ENCODE data around the gene NRXN3.

Gene NRXN3

DNA sequence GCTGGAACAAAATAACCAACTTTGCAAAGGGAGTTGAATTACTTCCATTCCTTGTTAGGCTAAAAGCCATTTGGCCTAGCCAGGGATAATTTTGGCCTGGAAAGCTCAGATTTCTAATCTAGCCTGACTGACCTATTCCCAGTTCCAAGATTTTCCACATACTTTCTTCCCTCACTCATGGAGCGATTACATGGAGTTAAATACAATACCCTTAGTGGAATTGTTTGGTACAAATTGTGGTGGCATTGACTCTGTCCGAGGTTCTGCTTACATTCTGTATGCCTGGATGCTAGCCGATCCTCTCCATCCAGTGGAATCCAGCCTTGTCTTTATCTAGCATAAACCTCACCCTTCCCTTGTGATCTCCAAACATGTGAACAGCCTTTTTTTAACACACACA, 1076.0 kb downstream of the NRXN3 start:
- no peak overlapping the region for H3K4me3 ChIP-seq (ENCODE audit: low read length)
- no peak for DNase-seq (ENCODE audit: low read depth, low spot score)

- H3K4me3 ChIP-seq (ENCODE audit: low read length), result no peak overlapping the region
- no peak for DNase-seq (ENCODE audit: low read depth, low spot score)
Measured at GRCh38 chr14:79248126-79248525, 1078.0 kb downstream of the NRXN3 start.

- no peak for DNase-seq (ENCODE audit: low read depth, low spot score)
- H3K4me3 ChIP-seq (ENCODE audit: low read length), result no peak overlapping the region
Measured at GRCh38 chr14:79248771-79249170, 1078.6 kb downstream of the NRXN3 start.

GRCh38 chr14:79251278-79251677, 1081.1 kb downstream of the NRXN3 start:
- no peak for DNase-seq (ENCODE audit: low read depth, low spot score)
- no peak overlapping the region for H3K4me3 ChIP-seq (ENCODE audit: low read length)

GRCh38 chr14:79253576-79253975, 1083.4 kb downstream of the NRXN3 start:
- DNase-seq (ENCODE audit: low read depth, low spot score), result no peak
- H3K4me3 ChIP-seq (ENCODE audit: low read length), result no peak overlapping the region

- H3K4me3 ChIP-seq (ENCODE audit: low read length), result no peak overlapping the region
- DNase-seq (ENCODE audit: low read depth, low spot score), result no peak
Measured at GRCh38 chr14:79254069-79254775, 1084.0 kb downstream of the NRXN3 start.

- H3K4me3 ChIP-seq (ENCODE audit: low read length), result no peak overlapping the region
- DNase-seq (ENCODE audit: low read depth, low spot score), result no peak
Measured at GRCh38 chr14:79256380-79256779, 1086.2 kb downstream of the NRXN3 start.

- DNase-seq (ENCODE audit: low read depth, low spot score), result no peak
- no peak overlapping the region for H3K4me3 ChIP-seq (ENCODE audit: low read length)
Measured at GRCh38 chr14:79260406-79260805, 1090.2 kb downstream of the NRXN3 start.

DNA sequence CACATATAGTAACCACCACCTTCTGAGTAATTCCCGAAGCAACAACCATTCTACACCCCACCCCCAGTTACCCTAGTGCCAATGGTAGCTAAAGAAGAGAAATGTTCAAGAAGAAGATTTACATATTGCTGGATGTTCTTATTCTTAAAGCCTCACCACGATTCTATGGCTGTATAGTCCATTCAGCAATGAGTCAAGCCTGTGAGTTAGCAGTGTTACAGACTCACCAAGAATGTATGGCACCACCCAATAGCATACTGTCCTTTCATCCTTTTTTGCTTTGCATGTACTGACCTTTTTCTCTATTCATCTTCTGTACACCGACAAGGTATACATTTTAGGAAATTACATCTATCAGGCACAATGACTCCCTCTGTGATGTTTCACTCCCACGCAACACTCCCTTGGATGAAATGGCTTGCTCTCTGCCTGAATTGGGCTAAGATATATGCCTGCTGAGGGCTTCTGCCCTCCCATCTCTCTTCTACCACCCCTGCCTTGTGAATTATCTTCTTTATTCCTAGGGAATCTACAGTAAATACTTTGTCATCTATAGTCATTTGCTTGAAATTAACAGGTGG, 1095.3 kb downstream of the NRXN3 start:
- DNase-seq (ENCODE audit: low read depth, low spot score), result no peak
- H3K4me3 ChIP-seq (ENCODE audit: low read length), result no peak overlapping the region

- no peak overlapping the region for H3K4me3 ChIP-seq (ENCODE audit: low read length)
- DNase-seq (ENCODE audit: low read depth, low spot score), result no peak
Measured at GRCh38 chr14:79270361-79270760, 1100.2 kb downstream of the NRXN3 start.

DNA sequence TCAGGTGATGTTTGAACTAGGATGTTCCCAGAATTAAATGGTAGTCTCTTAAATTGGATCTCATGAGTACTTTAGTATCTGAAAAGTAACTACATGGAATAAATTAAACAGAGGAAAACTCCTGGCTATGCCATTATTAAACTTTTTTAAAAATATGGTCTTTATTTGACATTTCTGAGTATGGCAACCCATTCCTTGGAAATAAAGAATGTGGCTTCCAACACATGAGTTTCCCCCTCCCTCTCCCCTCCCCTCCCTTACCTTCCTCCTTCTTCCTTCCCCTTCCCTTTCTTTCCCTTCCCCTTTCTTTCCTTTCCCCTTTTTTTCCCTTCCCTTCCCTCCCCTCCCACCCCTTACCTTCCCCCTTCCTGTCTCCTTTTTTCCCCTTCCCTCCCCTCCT, 1100.9 kb downstream of the NRXN3 start:
- H3K4me3 ChIP-seq (ENCODE audit: low read length), result no peak overlapping the region
- no peak for DNase-seq (ENCODE audit: low read depth, low spot score)

DNA sequence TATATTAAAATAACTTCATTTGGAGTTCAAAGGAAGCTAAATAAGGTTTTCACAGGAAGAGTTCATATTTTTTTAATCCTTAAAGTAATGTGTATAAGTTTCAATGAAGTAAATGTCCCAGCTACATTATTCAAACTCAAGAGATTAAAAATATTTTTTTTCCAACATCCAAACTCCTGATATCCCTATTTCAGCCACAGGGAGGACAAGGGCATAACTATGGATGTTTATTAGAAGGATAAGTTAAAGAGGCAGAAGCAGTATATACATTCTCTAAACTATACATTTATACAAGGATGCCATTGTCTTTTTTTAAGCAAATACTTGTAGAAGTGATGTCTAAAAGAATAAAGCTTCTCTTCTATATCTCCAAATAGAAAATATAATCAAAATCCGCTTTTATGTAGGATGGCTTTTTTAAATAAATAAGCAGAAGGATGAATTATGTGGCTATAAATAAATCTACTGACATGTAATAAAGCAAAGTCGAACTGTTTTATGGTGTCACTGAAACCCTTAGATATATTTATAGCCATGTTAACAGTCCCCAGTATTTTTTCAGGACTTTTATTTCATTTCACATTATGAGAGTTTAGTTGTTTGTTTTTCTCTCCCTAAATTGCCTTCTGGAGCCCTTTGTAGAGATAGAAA, 1104.6 kb downstream of the NRXN3 start:
- H3K4me3 ChIP-seq (ENCODE audit: low read length), result no peak overlapping the region
- DNase-seq (ENCODE audit: low read depth, low spot score), result no peak

DNA sequence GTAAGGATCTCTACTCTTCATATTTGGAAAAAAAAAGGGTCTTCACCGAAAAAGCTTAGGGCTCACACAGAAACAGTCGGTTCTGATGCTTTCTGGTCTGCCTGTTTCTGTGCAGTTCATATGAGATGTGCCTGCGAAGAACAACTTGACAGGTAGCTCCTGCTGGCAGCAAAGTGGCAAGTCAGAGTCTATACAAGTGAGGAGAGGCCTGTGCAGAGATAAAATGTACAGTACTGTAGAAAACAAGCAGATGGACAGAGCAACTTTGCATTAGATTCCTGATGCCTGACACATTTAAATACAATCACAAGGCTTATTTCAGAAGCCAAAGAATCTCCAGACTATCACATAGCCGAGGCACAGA, 1105.1 kb downstream of the NRXN3 start:
- DNase-seq (ENCODE audit: low read depth, low spot score), result no peak
- no peak overlapping the region for H3K4me3 ChIP-seq (ENCODE audit: low read length)

DNA sequence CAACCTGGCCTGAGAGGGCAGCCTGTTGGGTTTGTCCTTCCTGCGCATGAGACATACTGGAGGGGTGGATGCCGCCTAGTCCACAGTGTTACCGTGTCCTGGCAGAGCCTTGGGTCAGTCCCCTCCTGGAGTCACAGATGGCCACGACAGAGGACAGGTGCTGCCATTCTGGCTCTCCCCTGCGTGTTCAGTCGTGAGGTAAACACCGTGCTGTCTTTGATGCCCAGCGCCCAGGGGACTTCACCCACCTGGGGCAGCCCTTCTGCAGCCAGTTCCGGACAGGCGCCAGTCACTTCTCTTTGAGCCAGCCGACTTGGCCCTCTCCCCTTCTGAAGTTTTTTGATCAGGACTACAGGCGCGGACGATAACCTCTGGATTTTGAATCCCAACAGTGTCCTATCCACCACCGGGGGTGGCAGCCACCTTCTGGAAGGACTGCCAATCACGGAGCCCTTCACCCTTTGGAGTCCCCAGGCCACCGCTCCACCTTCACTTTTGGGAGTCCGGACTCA, 1108.2 kb downstream of the NRXN3 start:
- no peak for DNase-seq (ENCODE audit: low read depth, low spot score)
- no peak overlapping the region for H3K4me3 ChIP-seq (ENCODE audit: low read length)

GRCh38 chr14:79278798-79279644, 1108.8 kb downstream of the NRXN3 start:
- H3K4me3 ChIP-seq (ENCODE audit: low read length), result no peak overlapping the region
- no peak for DNase-seq (ENCODE audit: low read depth, low spot score)

DNA sequence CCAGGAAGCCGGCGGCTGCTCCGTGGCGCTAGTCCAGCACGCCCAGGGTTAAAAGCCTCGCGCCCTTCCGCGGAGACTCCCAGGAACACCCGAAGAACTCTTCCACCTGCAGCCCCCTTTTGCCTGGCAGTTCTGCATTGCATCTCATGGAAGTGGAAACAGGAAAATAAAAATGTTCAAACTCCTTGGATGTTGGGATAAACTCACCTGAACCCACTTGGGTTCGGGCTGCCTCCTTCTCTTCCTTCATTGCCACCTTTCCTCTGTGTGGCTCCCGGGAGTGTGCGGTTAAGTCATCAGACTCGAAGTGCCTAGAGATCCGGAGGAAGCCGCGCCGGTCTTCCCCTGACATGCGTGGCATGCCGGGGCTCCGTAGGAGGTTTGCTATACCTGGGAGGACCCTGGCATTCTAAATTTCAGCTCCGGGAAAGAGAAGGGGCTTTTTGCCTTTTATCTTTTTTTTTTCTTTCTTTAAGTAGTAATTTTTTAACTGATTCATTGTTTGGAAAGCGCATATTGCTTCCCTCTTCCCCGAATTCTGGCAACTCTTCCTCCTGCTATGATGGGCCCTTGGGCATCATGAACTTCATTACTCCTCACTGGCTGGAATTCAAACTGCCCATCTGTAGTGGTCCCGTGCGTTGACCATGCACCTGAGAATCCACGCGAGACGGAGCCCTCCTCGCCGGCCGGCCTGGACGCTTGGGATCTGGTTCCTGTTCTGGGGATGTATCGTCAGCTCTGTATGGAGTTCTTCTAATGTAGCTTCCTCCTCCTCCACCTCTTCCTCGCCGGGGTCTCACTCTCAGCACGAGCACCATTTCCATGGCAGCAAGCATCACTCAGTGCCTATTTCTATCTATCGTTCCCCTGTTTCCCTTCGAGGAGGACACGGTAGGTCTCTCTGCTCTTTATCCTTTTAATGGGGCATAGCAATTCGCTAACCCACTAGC, 1109.7 kb downstream of the NRXN3 start:
- no peak overlapping the region for H3K4me3 ChIP-seq (ENCODE audit: low read length)
- DNase-seq (ENCODE audit: low read depth, low spot score), result no peak

GRCh38 chr14:79281244-79282152, 1111.3 kb downstream of the NRXN3 start:
- no peak for DNase-seq (ENCODE audit: low read depth, low spot score)

GRCh38 chr14:79284621-79285020, 1114.4 kb downstream of the NRXN3 start:
- H3K4me3 ChIP-seq (ENCODE audit: low read length), result no peak overlapping the region
- no peak for DNase-seq (ENCODE audit: low read depth, low spot score)

More at GRCh38 chr14:79281244-79282152, 1111.3 kb downstream of the NRXN3 start:
- no peak overlapping the region for H3K4me3 ChIP-seq (ENCODE audit: low read length)
